Erythroblast (primary cell): ENCODE results near the gene ZFYVE21.

Source experiments
- DNase-seq, 2 experiments: peaks; one replicate each; lab custom pipeline; 2025; lab: John Stamatoyannopoulos, UW
- GATA1 ChIP-seq: IDR thresholded peaks from 2 replicates; pipeline ENCODE4 v1.6.1; 2011; ENCODE audit warnings: low read depth, mild to moderate bottlenecking, control low read depth, low read length, moderate library complexity
- POLR2A ChIP-seq: IDR thresholded peaks from 2 replicates; pipeline ENCODE4 v1.6.1; 2011; ENCODE audit warnings: mild to moderate bottlenecking, low read length

The ZFYVE21 gene

GRCh38 chr14:103738166-103738565, 22.6 kb downstream of the ZFYVE21 start:
- TF ChIP-seq GATA1, result no peak
- no peak for TF ChIP-seq POLR2A
- no peak for DNase-seq

GRCh38 chr14:103738701-103739451, 23.3 kb downstream of the ZFYVE21 start:
- no peak for DNase-seq
- TF ChIP-seq POLR2A (no peak), GATA1 (no peak)

- DNase-seq, result no peak
- no peak for TF ChIP-seq POLR2A
- TF ChIP-seq GATA1, result no peak
Measured at GRCh38 chr14:103739466-103739792, 23.8 kb downstream of the ZFYVE21 start.

- no peak for DNase-seq
- TF ChIP-seq POLR2A, result no peak
- no peak for TF ChIP-seq GATA1
Measured at GRCh38 chr14:103739793-103740501, 24.3 kb downstream of the ZFYVE21 start.

DNA sequence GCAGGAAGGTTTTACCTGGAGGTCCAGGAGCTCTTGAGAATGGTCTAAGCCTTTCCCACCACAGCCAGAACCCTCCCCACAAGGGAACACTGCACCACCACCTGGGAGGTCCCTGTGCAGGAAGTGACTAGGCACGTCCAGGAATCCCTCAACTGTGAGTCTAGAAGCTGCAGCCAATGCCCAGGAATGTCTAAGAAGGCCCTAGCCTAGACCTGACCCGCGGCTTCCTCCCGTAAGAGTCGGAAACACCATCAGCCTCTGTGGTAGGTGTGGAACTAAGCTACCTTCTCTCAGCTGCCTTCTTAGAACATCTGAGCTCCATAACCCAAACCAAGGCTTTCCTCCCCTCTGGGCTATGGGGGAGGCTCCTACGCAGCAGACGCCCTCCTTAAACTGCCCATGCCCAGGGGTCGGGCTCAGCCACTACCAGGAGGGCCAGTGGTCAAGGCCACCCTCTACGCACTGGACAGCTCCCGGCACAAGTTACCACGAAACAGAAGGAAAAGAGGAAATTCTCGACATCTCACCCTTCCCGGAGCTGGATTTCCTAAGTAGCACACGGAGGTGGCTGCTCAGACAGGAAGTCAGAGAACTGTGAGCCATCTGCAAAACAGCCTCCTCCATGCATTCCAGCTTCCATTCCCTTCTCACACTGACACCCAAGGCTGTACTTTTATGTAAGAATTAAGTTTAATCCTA, 25.5 kb downstream of the ZFYVE21 start:
- TF ChIP-seq GATA1, result no peak
- no peak for TF ChIP-seq POLR2A
- no peak for DNase-seq

DNA sequence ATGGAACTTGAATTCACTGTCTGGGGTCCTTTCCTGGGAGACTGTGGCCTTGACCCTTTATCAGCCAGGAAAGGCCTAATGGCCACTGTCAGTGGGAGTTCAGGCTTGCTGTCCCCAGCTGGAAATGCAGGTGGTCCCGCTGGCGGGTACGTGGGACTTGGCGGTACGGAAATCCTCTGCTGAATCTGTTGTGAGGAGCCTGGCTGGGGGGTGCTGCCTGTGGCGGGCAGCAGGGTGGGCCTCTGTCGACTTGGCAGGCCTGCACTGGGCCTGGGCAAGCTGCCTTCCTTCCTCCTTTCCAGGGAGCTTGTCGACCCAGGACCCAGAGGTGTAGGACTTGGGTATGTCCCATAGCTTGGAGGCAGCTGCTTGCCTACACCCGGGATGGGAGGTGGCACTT, 26.3 kb downstream of the ZFYVE21 start:
- TF ChIP-seq POLR2A, result no peak
- TF ChIP-seq GATA1, result no peak
- DNase-seq, result no peak

- no peak for DNase-seq
- TF ChIP-seq GATA1, result no peak
- TF ChIP-seq POLR2A, result no peak
Measured at GRCh38 chr14:103742499-103743255, 27.1 kb downstream of the ZFYVE21 start.

DNA sequence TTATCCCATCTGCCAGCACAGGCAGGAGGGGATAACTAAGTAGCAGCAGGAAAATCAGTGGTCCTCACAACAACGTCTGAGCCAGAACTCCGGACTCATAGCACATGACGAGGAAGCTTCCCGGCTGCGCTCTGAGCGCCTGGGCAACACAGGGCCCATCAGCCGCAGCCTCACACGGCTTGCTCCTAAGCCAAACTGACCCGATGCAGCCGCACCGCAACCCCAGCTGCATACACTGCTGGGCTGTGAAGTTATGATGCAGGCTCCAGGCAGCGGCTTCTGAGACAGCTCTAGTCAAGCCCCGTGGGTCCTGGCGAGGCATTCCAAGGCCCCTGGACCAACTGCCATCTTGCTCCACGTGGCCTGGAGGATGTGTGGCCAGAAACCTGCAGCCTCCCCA, 28.1 kb downstream of the ZFYVE21 start:
- TF ChIP-seq GATA1 (no peak), POLR2A (no peak)
- no peak for DNase-seq

DNA sequence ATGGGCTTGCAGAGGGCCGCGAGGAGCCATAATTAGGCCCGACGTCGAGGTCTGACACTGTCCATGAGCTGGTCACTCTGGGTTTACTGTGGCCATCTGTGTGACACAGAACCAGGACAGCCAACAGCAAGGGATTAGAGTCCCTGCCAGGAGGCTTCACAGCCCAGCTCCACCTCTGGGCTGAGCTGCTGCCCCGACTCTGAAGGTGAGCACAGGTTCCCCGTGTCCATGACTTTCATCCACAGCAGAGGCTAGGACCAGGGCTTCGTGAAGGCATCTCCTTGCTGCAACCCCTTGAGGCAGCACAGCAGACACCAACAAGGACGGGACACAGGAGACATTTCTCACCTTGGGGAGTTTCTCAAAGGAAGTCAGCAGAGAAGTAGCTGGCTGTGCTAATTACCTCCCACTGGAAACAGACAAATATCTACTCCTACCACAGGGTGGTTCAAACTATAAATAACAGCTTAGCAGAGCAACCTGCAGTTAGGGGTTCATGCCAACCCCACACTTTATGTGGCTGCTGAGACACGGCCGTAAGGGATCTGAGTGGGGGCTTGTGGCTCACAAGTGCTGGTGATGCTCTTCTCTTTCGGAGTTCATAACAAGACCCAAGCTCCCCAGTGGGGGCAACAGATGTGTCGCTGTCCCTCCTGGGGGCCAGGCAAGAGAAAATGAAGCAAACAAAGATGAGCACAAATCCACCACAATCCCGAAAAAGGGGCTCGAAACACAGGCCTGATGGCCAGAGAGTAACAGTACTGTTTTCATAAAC, 29.2 kb downstream of the ZFYVE21 start:
- TF ChIP-seq GATA1, result no peak
- no peak for TF ChIP-seq POLR2A
- no peak for DNase-seq

- no peak for DNase-seq
- TF ChIP-seq POLR2A (no peak), GATA1 (no peak)
Measured at GRCh38 chr14:103745424-103745823, 29.8 kb downstream of the ZFYVE21 start.

- TF ChIP-seq GATA1, result no peak
- no peak for TF ChIP-seq POLR2A
- no peak for DNase-seq
Measured at GRCh38 chr14:103746701-103747100, 31.1 kb downstream of the ZFYVE21 start.

DNA sequence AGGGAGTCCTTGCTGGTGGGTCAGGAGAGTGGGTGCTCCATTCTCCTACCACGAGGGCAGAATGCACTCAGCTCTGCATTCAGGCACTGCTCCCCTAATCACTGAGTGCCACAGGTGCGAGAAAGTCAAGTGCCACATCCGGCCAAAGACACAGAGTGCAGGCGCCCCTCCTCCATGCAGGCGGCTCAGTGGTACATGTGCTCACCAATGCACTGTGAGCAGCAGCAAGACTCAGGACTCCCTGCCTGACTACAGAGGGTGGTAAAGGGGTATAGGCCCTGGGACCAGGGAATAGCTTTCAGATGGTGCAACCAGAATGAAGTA, 32.9 kb downstream of the ZFYVE21 start:
- TF ChIP-seq POLR2A, result no peak
- no peak for TF ChIP-seq GATA1
- no peak for DNase-seq

GRCh38 chr14:103749452-103749851, 33.8 kb downstream of the ZFYVE21 start:
- TF ChIP-seq POLR2A (no peak), GATA1 (no peak)
- no peak for DNase-seq
